Panc1 (cell line): ENCODE data around the gene ADAD2. TPM values are rescaled to one million over a fixed set of nuclear protein-coding genes. Genes with fewer than 3 reads are reported as not detected.

Experiments used
- ATAC-seq: fragments of 200-7000 bp; cut with Tn5 transposase; 2 replicates; pipeline ENCODE4 v1.9.1; 2020; ENCODE audit warnings: mild to moderate bottlenecking, moderate library complexity
- BruUV-seq: library from RNA; stranded (reverse); fragments of 400-500 nt; replicated peaks from 2 replicates; lab custom pipeline; 2021; lab: Mats Ljungman, UMichigan
- CTCF ChIA-PET: fragments of 300-600 bp; sonication (Branson Sonifier 250); formaldehyde crosslinking; loops from one replicate; lab custom pipeline; 2022; ENCODE audit warnings: antibody characterized with exemption; lab: Charles Lee
- POLR2A ChIA-PET: fragments of 300-600 bp; sonication (Branson Sonifier 250); formaldehyde crosslinking; loops from one replicate; lab custom pipeline; 2022; ENCODE audit warnings: antibody characterized with exemption; lab: Charles Lee
- DNase-seq: peaks from one replicate; pipeline ENCODE4 v3.0.0-alpha.2; 2010; ENCODE audit warnings: low read depth, low spot score
- H3K27ac ChIP-seq: 2 replicates; pipeline ENCODE4 v1.5.1; 2011; ENCODE audit warnings: mild to moderate bottlenecking, low read length, inconsistent platforms
- H3K27me3 ChIP-seq: fragments of 200-500 bp; sonication (Bioruptor generic); 2 replicates; pipeline ENCODE4 v1.6.0; 2014; ENCODE audit warnings: low read length, inconsistent platforms; ENCODE audit not compliant: control insufficient read depth, insufficient read depth
- H3K36me3 ChIP-seq: fragments of 200-500 bp; sonication (Bioruptor generic); 2 replicates; pipeline ENCODE4 v1.5.1; 2014; ENCODE audit warnings: inconsistent platforms, mild to moderate bottlenecking, low read length, moderate library complexity; ENCODE audit not compliant: control insufficient read depth, insufficient read depth
- H3K4me1 ChIP-seq: 2 replicates; pipeline ENCODE4 v1.5.1; 2011; ENCODE audit warnings: inconsistent platforms, mild to moderate bottlenecking, low read length, moderate library complexity; ENCODE audit not compliant: control insufficient read depth, insufficient read depth
- H3K4me3 ChIP-seq, 2 experiments: 2 replicates each; pipeline ENCODE4 v1.5.1; 2011 to 2012; ENCODE audit warnings: low read depth in 2 of 2, low read length in 2 of 2, mild to moderate bottlenecking in 2 of 2, inconsistent platforms in 1 of 2, moderate library complexity in 1 of 2
- H3K9me3 ChIP-seq: fragments of 200-500 bp; sonication (Bioruptor generic); 2 replicates; pipeline ENCODE4 v1.5.1; 2014; ENCODE audit warnings: low read depth, mild to moderate bottlenecking, inconsistent platforms, low read length, moderate library complexity; ENCODE audit not compliant: control insufficient read depth, insufficient read depth
- CTCF ChIP-seq: fragments of 450-650 bp; IDR thresholded peaks from 2 replicates; pipeline ENCODE4 v1.5.1; 2017; ENCODE audit warnings: mild to moderate bottlenecking
- POLR2AphosphoS5 ChIP-seq: IDR thresholded peaks from 2 replicates; pipeline ENCODE4 v1.6.1; 2012; ENCODE audit warnings: mild to moderate bottlenecking, low read depth, low read length, moderate library complexity
- REST ChIP-seq, 2 experiments: IDR thresholded peaks; 2 replicates each; pipeline ENCODE4 v1.6.1; 2011 to 2012; ENCODE audit warnings: low read depth in 2 of 2, control low read depth in 1 of 2, low read length in 1 of 2, mild to moderate bottlenecking in 1 of 2, moderate library complexity in 1 of 2; ENCODE audit not compliant: insufficient read depth in 1 of 2
- SIN3A ChIP-seq: IDR thresholded peaks from 2 replicates; pipeline ENCODE4 v1.6.1; 2012; ENCODE audit warnings: low read depth, mild to moderate bottlenecking, low read length, moderate library complexity, borderline replicate concordance; ENCODE audit not compliant: insufficient read depth
- TCF7L2 ChIP-seq: IDR thresholded peaks from 2 replicates; pipeline ENCODE4 v1.6.1; 2011; ENCODE audit warnings: mild to moderate bottlenecking, low read depth, low read length, inconsistent platforms
- in situ Hi-C: cut with HindIII; loops from 2 replicates; pipeline ENCODE4 v1.10.0; 2016; ENCODE audit warnings: low sequenced_read_pairs, low pct_unique_long_range_greater_than_20kb
- intact Hi-C: fragments of 100-400 bp; cut with micrococcal nuclease; formaldehyde crosslinking; loops from one replicate; pipeline ENCODE4 v1.10.0; 2022; ENCODE audit not compliant: unreplicated experiment
- total RNA-seq: library from RNA; stranded (reverse); gene quantifications from one replicate; pipeline ENCODE4 v1.2.1, GENCODE V29; 2021; ENCODE audit not compliant: unreplicated experiment

Gene ADAD2
- total RNA-seq, 1 experiment from 2014 or later: not detected

GRCh38 chr16:84169765-84170310 is 21.1 kb upstream of the ADAD2 start:
- Histone ChIP-seq H3K9me3 (no peaks in the 10 kb centered on the region), H3K4me1 (no peaks in the 10 kb centered on the region), H3K27ac (no peak overlapping the region), H3K4me3 (no peak overlapping the region), H3K27me3 (0 out of 2 replicates have a peak, but pooled peaks cover 2% of the 10 kb centered on the region), H3K36me3 (no peaks in the 10 kb centered on the region)
- DNase-seq (no peak), ATAC-seq (peak; percentile 60; the same call in 1 of the 2 replicates)
- intact Hi-C loops (loop anchor here (5.0 kb wide), 1 partner anchor 73 kb away; no protein-coding TSS in a partner anchor), in situ Hi-C loops (no loop called here)
- no peak for TF ChIP-seq REST (IDR thresholded peaks at IDR 0.05; ENCODE audit: insufficient read depth in 1 of 2, low read depth in 2 of 2, low read length in 1 of 2)
- ChIA-PET CTCF (interaction anchor here (0.5 to 0.7 kb wide), 3 partner anchors 168 to 446 kb away, joined by 3 to 8 read pairs (median 3); no protein-coding TSS in a partner anchor), POLR2A (no interaction called here)
- BruUV-seq: no TSS peak

DNA sequence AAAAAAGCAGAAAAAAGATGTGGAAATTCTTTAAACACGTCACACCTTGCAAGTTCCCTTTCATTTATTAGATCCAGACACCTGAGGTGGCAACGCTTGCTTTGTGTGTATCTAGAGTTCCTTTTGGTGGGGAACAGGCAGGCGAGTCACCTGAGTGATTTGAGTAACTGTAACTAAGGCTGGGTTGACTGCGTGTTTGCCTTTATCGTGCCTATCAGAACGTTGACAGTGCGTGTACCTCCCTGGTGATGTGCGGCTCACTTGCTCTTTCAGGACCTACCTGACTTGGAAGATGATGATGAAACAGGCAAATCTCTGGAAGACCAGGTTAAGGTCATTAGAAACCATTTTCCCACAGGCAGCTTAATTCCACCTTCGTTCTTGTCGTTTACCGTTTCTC is 16.6 kb upstream of the ADAD2 start:
- intact Hi-C loops: loop anchor here (5.0 kb wide), 1 partner anchor 77 kb away; no protein-coding TSS in a partner anchor
- H3K4me1 ChIP-seq: peaks cover 22% of the 10 kb centered on the region
- in situ Hi-C loops: no loop called here
- no peaks in the 10 kb centered on the region for H3K9me3 ChIP-seq
- H3K4me3 ChIP-seq: no peak overlapping the region
- no peaks in the 10 kb centered on the region for H3K36me3 ChIP-seq
- TF ChIP-seq SIN3A (no peak), REST (IDR thresholded peaks at IDR 0.05; ENCODE audit: insufficient read depth in 1 of 2, low read depth in 2 of 2, low read length in 1 of 2) (no peak), POLR2AphosphoS5 (no peak), TCF7L2 (no peak), CTCF (no peak)
- H3K27me3 ChIP-seq: no peaks in the 10 kb centered on the region
- ATAC-seq (no peak), DNase-seq (no peak)
- ChIA-PET CTCF (no interaction called here), POLR2A (no interaction called here)
- BruUV-seq: no TSS peak
- no peak overlapping the region for H3K27ac ChIP-seq
